ENCODE data around the gene GORASP2. TPM values are rescaled to one million over a fixed set of nuclear protein-coding genes. Genes with fewer than 3 reads are reported as not detected.

The GORASP2 gene
- total RNA-seq, 1 donor from 2014 or later: 78.1 TPM

- Histone ChIP-seq H3K27me3 (ENCODE audit: control insufficient read depth, insufficient read depth, low read length) (peaks cover 2% of the 10 kb centered on the region), H3K4me3 (ENCODE audit: low read depth, low read length) (peak overlapping the region; percentile 51), H3K36me3 (ENCODE audit: control insufficient read depth, insufficient read depth, low read length) (no peaks in the 10 kb centered on the region)
- peak; percentile 51 for DNase-seq (ENCODE audit: low read depth)
- peak; percentile 75 for TF ChIP-seq CTCF (IDR thresholded peaks at IDR 0.05; ENCODE audit: insufficient read depth, low read length, poor library complexity, severe bottlenecking)
Measured at GRCh38 chr2:170973492-170974303, 44.6 kb downstream of the GORASP2 start.

GRCh38 chr2:170974304-170974993 is 45.4 kb downstream of the GORASP2 start:
- no peak for DNase-seq (ENCODE audit: low read depth)
- TF ChIP-seq CTCF (IDR thresholded peaks at IDR 0.05; ENCODE audit: insufficient read depth, low read length, poor library complexity, severe bottlenecking): no peak
- H3K4me3 ChIP-seq (ENCODE audit: low read depth, low read length): no peak overlapping the region
- H3K27me3 ChIP-seq (ENCODE audit: control insufficient read depth, insufficient read depth, low read length): peaks cover 2% of the 10 kb centered on the region
- H3K36me3 ChIP-seq (ENCODE audit: control insufficient read depth, insufficient read depth, low read length): no peaks in the 10 kb centered on the region

- no peak for DNase-seq (ENCODE audit: low read depth)
- no peaks in the 10 kb centered on the region for H3K36me3 ChIP-seq (ENCODE audit: control insufficient read depth, insufficient read depth, low read length)
- H3K4me3 ChIP-seq (ENCODE audit: low read depth, low read length): no peak overlapping the region
- H3K27me3 ChIP-seq (ENCODE audit: control insufficient read depth, insufficient read depth, low read length): peaks cover 2% of the 10 kb centered on the region
- no peak for TF ChIP-seq CTCF (IDR thresholded peaks at IDR 0.05; ENCODE audit: insufficient read depth, low read length, poor library complexity, severe bottlenecking)
Measured at GRCh38 chr2:170975127-170975942, 46.3 kb downstream of the GORASP2 start.

- no peak for DNase-seq (ENCODE audit: low read depth)
Measured at GRCh38 chr2:170975943-170976270, 46.9 kb downstream of the GORASP2 start.

GRCh38 chr2:170984079-170984478 is 55.0 kb downstream of the GORASP2 start:
- Histone ChIP-seq H3K36me3 (ENCODE audit: control insufficient read depth, insufficient read depth, low read length) (no peaks in the 10 kb centered on the region), H3K4me3 (ENCODE audit: low read depth, low read length) (no peak overlapping the region), H3K27me3 (ENCODE audit: control insufficient read depth, insufficient read depth, low read length) (no peaks in the 10 kb centered on the region)
- DNase-seq (ENCODE audit: low read depth): no peak
- TF ChIP-seq CTCF (IDR thresholded peaks at IDR 0.05; ENCODE audit: insufficient read depth, low read length, poor library complexity, severe bottlenecking): no peak

More at GRCh38 chr2:170975943-170976270, 46.9 kb downstream of the GORASP2 start:
- TF ChIP-seq CTCF (IDR thresholded peaks at IDR 0.05; ENCODE audit: insufficient read depth, low read length, poor library complexity, severe bottlenecking): no peak
- peaks cover 2% of the 10 kb centered on the region for H3K27me3 ChIP-seq (ENCODE audit: control insufficient read depth, insufficient read depth, low read length)
- no peaks in the 10 kb centered on the region for H3K36me3 ChIP-seq (ENCODE audit: control insufficient read depth, insufficient read depth, low read length)
- no peak overlapping the region for H3K4me3 ChIP-seq (ENCODE audit: low read depth, low read length)
